NCI-H1417 (cell line): ENCODE data around the gene TRAPPC12.
"Not testable (repeated sequence)": the region's sequence is repeated elsewhere in the genome, so short reads cannot be mapped to it uniquely, and the experiment has no call there.

Source experiments
- DNase-seq, 3 experiments: peaks; one replicate each; lab custom pipeline; 2025; lab: John Stamatoyannopoulos, UW

The TRAPPC12 gene

GRCh38 chr2:3486047-3487027 lies 106.8 kb downstream of the TRAPPC12 start:
- DNase-seq: no peak

GRCh38 chr2:3487028-3487425 lies 107.5 kb downstream of the TRAPPC12 start:
- no peak for DNase-seq

DNA sequence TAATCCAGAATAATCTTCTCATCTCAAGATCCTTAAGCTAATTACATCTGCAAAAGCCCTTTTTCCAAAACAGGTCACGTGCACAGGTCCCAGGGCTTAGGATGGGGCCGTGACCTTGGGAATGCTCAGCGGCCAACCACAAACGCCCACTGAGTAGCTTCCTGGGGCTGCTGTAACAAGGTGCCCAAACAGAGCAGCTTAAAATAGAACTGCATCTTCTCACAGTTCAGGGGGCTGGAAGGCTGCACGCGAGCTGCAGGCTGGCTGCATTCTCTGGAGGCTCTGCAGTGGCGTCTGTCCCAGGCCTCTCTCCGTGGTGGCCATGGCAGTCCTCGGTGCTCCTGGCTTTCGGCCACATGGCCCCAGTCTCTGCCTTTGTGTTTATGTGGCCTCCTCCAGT lies 107.9 kb downstream of the TRAPPC12 start:
- DNase-seq: no peak

DNA sequence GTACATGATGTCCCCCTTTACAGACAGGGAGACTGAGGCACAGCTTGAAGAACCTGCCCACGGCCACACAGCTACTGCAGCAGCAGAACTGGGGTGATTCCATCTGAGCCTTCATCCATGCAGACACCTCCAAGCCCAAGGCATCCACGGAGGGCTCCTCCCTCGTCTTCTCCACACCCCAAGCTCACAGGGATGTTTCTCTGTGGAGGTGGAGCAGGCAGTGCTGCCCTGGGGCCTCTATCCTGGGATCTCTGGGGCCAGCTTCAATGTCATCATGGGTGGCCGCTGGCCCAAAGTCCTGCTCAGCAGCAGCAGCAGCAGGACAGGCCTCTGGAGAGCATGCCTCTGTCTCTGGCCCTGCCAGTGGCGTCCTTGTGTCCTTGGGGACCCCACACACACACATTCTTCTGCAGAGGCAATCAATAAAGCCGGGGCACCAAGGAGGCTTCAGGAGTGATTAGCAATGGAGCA lies 108.6 kb downstream of the TRAPPC12 start:
- no peak for DNase-seq

DNA sequence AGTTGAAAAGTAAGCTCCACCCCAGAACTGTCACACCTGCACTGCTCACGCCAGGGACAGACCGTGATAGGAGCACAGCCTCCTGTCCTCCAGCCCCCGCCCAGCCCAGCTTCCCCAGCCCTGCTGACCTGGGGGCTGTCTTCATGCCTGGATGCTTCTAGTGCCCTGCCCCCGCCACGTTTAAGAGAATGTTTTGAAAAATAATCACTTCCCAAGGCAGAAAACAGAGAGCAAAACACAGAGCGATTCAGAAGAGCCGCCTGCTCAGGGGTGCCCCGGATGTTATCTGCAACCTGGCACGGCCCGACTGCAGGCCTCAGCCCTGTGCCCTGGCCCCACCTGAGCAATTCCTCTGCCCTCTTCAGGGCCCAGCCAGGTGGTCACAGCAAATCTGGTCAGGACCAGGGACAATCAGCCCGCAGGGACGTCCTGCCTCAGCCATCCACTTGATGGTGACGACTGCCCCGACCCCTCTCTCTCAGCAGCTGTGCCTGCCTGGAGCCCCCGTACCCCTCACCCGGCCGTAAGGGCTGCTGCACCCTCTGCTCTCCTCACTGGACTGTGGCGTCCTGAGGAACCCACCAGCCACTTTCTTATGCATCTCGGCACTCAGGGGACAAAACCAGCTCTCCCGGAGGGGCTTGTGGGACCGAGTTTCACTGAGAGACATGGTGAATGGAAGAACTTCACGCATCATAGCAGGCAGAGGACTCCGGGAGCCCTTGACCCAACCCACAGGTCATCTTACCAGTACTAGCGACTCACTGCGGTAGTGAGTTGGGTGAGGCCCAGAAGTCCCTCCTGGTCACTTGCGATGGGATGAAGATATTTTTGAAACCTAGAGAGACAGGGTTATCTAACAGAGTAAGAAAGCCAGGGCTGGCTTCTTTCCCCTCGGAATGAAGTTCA lies 109.6 kb downstream of the TRAPPC12 start:
- peak in 2 of 3 experiments; percentile 25 to 69 for DNase-seq

DNA sequence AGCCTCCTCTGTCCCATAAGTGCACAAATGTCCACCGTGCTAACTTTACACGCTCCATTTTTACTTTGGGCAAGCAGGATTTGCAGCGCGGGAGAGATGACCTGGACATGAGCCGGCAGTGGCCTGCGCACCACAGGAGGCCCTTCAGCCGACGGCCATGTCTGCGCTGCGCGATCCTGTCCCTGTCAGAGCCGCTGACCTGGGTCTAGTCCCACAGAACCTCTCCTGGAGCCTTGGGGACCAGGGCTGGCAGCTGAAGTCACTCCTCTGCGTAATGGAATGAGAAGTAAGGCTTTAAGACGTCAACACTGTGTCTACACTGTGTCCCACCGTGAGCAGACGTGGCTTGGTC lies 110.2 kb downstream of the TRAPPC12 start:
- DNase-seq: no peak

DNA sequence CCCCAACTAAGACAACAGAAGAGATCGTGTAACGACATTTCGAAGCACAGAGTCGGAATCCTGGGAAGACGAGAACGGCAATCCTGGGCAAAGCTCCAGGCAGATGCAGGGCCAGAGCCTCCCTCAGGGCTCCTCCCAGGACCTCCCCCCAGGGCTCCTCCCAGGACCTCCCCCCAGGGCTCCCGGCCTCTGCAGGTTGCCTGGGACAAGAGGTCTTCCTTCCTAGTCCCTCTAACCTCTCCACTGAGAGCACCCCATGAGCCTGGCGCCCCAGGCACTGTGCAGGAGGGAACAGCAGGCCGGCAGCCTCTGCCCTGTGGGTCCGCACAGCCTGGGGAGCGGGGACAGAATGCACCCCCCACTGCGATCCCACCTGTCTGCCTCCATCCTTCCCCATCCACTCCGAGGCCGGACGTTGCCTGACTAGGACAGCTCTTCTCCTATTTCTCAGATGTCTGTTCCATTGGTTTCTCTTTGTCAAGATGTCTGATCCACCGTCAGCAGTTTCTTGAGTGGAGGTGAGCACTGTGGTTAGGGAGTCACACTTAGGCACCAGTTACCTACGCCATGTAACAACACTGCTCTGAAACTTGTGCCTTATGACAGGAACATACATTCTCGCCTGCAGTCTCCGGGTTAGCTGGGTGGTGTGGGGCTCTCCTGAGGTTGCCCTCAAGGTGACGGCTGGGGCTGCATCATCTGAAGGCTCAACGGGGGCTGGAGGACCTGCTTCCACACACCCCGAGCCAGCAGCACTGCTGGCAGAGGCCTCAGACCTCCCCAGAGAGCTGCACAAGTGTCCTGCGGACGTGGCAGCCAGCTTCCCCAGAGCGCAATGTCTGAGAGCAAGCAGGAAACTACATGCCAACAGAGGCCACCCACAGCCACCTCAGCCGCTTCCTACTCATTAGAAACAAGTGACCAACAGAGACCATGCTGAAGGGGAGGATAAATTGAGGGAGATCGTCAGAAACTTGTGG lies 111.0 kb downstream of the TRAPPC12 start:
- DNase-seq: no peak

DNA sequence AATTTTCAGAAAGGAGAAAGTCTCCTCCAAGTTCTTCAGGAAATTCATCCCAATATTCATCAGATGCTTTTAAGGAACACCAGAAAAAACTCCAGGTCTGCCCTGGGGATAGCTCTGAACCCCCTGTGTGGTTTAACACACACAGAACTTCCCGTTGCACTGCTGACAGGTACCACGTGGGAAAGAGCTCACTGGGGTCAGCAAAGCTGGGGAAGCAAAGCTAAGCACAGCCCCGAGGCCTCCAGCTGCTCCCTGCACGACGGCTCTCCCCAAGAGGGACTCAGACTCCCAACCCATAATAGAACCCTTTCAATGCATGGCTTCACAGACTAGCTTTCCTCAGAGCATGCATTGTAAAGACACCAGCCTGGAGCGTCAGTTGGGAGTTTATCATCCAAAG lies 111.8 kb downstream of the TRAPPC12 start:
- DNase-seq: no peak

- no peak for DNase-seq
Observed at GRCh38 chr2:3491716-3492474, 112.4 kb downstream of the TRAPPC12 start.

DNA sequence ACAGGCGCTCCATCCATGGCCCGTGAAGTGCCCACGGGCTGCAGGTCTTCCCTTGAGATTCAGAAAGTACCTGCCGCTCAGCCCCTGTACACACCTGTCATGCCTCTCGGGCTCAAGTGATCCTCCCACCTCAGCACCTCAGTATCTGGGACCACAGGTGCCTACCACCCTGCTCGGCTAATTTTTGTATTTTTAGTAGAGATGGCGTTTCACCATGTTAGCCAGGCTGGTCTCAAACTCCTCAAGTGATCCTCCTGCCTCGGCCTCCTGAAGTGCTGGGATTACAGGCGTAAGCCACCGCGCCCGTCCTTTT lies 112.9 kb downstream of the TRAPPC12 start:
- peak in 1 of 3 experiments; percentile 25 for DNase-seq

DNA sequence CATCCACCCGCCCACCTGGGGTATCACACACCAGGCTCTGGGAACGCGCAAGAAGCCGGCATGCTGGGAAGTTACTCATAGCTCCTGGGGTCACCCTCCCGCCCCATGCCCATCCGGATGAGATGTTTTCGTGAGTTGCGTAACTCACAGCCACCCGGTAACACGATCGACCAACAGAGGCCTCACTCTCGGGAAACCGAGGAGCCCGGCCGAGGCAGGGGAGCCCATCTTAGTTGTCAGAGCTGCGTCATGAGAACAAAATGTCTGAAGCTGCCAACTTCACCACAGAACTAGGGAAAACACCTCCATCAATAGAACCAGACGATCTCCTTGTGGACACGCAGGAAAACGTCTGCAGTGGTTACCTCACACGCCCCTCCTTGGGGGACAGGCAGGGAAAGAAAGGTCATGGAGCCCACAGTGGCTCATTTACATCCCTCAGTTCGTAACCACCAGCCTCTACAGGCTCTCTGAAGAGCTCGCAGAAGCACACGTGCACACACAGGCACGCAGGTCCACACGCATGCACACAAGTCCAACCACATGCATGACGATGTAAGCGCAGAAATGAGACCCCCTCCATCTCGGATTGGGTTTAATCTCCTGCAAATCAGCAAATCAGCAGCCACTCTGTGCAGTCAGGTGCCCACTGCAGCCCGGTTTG lies 113.6 kb downstream of the TRAPPC12 start:
- no peak for DNase-seq

DNA sequence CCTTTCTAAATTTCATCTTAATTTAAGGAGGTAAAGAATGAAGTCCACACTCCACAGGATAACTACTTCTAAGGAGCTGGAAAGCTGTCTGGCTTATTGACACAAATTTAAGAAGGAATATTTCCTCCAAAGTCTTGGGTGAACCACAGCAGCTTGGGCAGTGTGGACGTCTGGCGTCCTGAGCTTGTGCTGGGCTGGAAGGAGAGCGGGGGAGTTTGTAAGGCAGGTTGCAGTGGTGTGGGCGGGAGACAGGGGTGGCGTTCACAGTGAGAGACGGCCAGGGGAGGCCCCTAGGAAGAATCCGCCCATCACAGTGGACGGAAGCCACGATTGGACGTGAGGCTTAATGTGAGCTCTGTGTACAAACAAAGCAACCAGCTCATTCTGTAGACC lies 114.1 kb downstream of the TRAPPC12 start:
- no peak for DNase-seq

- no peak for DNase-seq
Observed at GRCh38 chr2:3494984-3495666, 115.6 kb downstream of the TRAPPC12 start.

GRCh38 chr2:3496708-3497080 lies 117.2 kb downstream of the TRAPPC12 start:
- not testable (repeated sequence) for DNase-seq

DNA sequence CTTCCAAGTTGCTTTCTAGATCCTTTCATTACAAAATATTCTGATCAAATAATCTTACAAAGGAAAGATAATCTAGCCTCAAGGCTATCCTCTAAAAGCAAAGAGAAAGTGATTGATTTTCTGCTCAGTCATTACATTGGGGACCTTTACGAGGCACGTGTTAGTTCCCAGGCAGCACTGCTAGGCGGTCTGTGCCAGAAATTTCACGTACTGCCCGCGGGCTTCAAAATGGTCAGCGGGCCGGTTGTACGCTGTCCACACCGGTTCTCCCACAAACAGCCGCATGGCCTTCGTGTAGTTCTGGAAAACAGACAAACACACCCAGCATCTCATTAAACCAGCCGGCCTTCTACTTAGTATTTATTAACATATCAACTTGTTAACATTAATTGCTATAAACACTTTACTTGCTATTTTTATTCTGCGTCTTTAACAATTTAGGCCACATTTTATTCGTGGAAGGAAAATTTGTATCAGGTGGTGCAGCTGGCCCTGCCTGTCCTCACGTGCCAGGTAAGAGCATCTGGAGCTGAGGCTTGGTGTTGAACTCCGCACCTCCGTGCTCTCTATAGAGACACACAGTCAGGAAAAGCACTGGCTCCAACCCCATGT lies 119.4 kb downstream of the TRAPPC12 start:
- no peak for DNase-seq

- DNase-seq: no peak
Observed at GRCh38 chr2:3500326-3500899, 120.9 kb downstream of the TRAPPC12 start.

GRCh38 chr2:3503046-3503445 lies 123.6 kb downstream of the TRAPPC12 start:
- DNase-seq: no peak

- no peak for DNase-seq
Observed at GRCh38 chr2:3503483-3503882, 124.0 kb downstream of the TRAPPC12 start.

GRCh38 chr2:3504741-3505140 lies 125.2 kb downstream of the TRAPPC12 start:
- DNase-seq: peak in 1 of 3 experiments; percentile 48
